Gastroesophageal sphincter (tissue), 4 donors: Measurements from ENCODE around the gene GPR139. TPM values are rescaled to one million over a fixed set of nuclear protein-coding genes. Genes with fewer than 3 reads are reported as not detected.

Source experiments
- ATAC-seq: fragments of 150-250 bp; one replicate; pipeline ENCODE4 v1.9.1; 2016; ENCODE audit warnings: mild to moderate bottlenecking, moderate library complexity
- H3K27ac ChIP-seq, 4 donors: fragments of 200-600 bp; sonication (generic) in 3 of 4; 1 replicate in 3 of 4; 2 replicates in 1 of 4; pipeline ENCODE4 v1.5.1; 2016 to 2019
- H3K27me3 ChIP-seq: fragments of 200-600 bp; sonication (generic); one replicate; pipeline ENCODE4 v1.5.1; 2019
- H3K36me3 ChIP-seq, 2 donors: fragments of 200-600 bp; sonication (generic); one replicate each; pipeline ENCODE4 v1.5.1; 2019; ENCODE audit warnings: control low read depth in 1 of 2
- H3K4me1 ChIP-seq, 3 donors: fragments of 200-600 bp; sonication (generic); 1 replicate in 2 of 3; 2 replicates in 1 of 3; pipeline ENCODE4 v1.5.1; 2016 to 2019; ENCODE audit warnings: control low read depth in 2 of 3
- H3K4me3 ChIP-seq, 2 donors: fragments of 200-600 bp; sonication (generic); one replicate each; pipeline ENCODE4 v1.5.1; 2019; ENCODE audit warnings: mild to moderate bottlenecking in 1 of 2, moderate library complexity in 1 of 2
- H3K9me3 ChIP-seq, 3 donors: fragments of 200-600 bp; sonication (generic); one replicate each; pipeline ENCODE4 v1.5.1; 2017 to 2019; ENCODE audit warnings: control low read depth in 2 of 3
- CTCF ChIP-seq, 4 experiments: fragments of 200-600 bp in 2 of 4; fragments of 450-650 bp in 2 of 4; sonication (generic) in 1 of 4; IDR thresholded peaks; one replicate each; pipeline ENCODE4 v1.5.1; 2017 to 2019; ENCODE audit warnings: antibody characterized with exemption in 4 of 4, mild to moderate bottlenecking in 2 of 4, moderate library complexity in 2 of 4
- EP300 ChIP-seq: sonication (generic); formaldehyde crosslinking; IDR thresholded peaks from one replicate; pipeline ENCODE4 v1.6.1; 2017; ENCODE audit warnings: antibody characterized with exemption, mild to moderate bottlenecking
- POLR2A ChIP-seq, 2 donors: fragments of 450-650 bp; IDR thresholded peaks; one replicate each; pipeline ENCODE4 v1.6.1; 2017; ENCODE audit warnings: antibody characterized with exemption in 2 of 2, mild to moderate bottlenecking in 2 of 2, moderate library complexity in 1 of 2
- POLR2AphosphoS5 ChIP-seq: sonication (generic); formaldehyde crosslinking; IDR thresholded peaks from one replicate; pipeline ENCODE4 v1.6.1; 2017; ENCODE audit warnings: antibody characterized with exemption
- WGBS, 2 donors: methylation state at CpG; one replicate each; pipeline ENCODE4 v1.1.5; 2018; ENCODE audit warnings: low coverage in 1 of 2; 5-methylcytosine and 5-hydroxymethylcytosine counted together
- total RNA-seq, 4 donors: library from RNA; depleted of rRNA; stranded (reverse); fragments of >200 nt; gene quantifications; one replicate each; pipeline ENCODE4 v1.1.0, GENCODE V29; 2016

Gene GPR139
- total RNA-seq, 4 donors from 2014 or later = 0.23 TPM; not detected in 3

GRCh38 chr16:20064520-20064919 is 9.2 kb downstream of the GPR139 start:
- Histone ChIP-seq H3K4me3 (no peak overlapping the region), H3K4me1 (no peaks in the 10 kb centered on the region), H3K27me3 (peaks cover 31% of the 10 kb centered on the region), H3K27ac (no peak overlapping the region), H3K36me3 (no peaks in the 10 kb centered on the region), H3K9me3 (peaks cover 0 to 15% (median 0%) of the 10 kb centered on the region in 3 donors)
- TF ChIP-seq POLR2A (IDR thresholded peaks at IDR 0.05) (no peak), POLR2AphosphoS5 (no peak), CTCF (IDR thresholded peaks at IDR 0.05) (no peak), EP300 (no peak)
- ATAC-seq = no peak
- 85 to 94% methylated on average over 2 to 4 of the region's 4 CpGs for WGBS, 2 donors

- Histone ChIP-seq H3K27me3 (peaks cover 32% of the 10 kb centered on the region), H3K4me1 (no peaks in the 10 kb centered on the region), H3K9me3 (no peaks in the 10 kb centered on the region), H3K4me3 (no peak overlapping the region), H3K27ac (no peak overlapping the region), H3K36me3 (no peaks in the 10 kb centered on the region)
- no peak for TF ChIP-seq CTCF (IDR thresholded peaks at IDR 0.05)
- TF ChIP-seq EP300 = no peak
- no peak for TF ChIP-seq POLR2AphosphoS5
- no peak for TF ChIP-seq POLR2A (IDR thresholded peaks at IDR 0.05)
- 81 to 85% methylated on average over 2 of the region's 3 CpGs for WGBS, 2 donors
- no peak for ATAC-seq
Measured at GRCh38 chr16:20061132-20061531, 12.6 kb downstream of the GPR139 start.

- TF ChIP-seq POLR2A (IDR thresholded peaks at IDR 0.05) (no peak), POLR2AphosphoS5 (no peak), CTCF (IDR thresholded peaks at IDR 0.05) (no peak), EP300 (no peak)
Measured at GRCh38 chr16:20056436-20056835, 17.3 kb downstream of the GPR139 start.

GRCh38 chr16:20053336-20053735 is 20.4 kb downstream of the GPR139 start:
- ATAC-seq = no peak
- Histone ChIP-seq H3K36me3 (no peaks in the 10 kb centered on the region), H3K9me3 (no peaks in the 10 kb centered on the region), H3K4me3 (no peak overlapping the region), H3K27me3 (peaks cover 24% of the 10 kb centered on the region), H3K27ac (no peak overlapping the region), H3K4me1 (no peaks in the 10 kb centered on the region)
- no peak for TF ChIP-seq POLR2A (IDR thresholded peaks at IDR 0.05)
- 35 to 36% methylated on average over 4 to 5 of the region's 5 CpGs for WGBS, 2 donors

More at GRCh38 chr16:20056436-20056835, 17.3 kb downstream of the GPR139 start:
- WGBS, 2 donors = 80 to 92% methylated on average over 1 to 3 of the region's 3 CpGs
- Histone ChIP-seq H3K27ac (no peak overlapping the region), H3K36me3 (no peaks in the 10 kb centered on the region), H3K4me1 (no peaks in the 10 kb centered on the region), H3K9me3 (no peaks in the 10 kb centered on the region), H3K4me3 (no peak overlapping the region), H3K27me3 (peaks cover 17% of the 10 kb centered on the region)
- no peak for ATAC-seq

GRCh38 chr16:20051611-20052010 is 22.1 kb downstream of the GPR139 start:
- TF ChIP-seq POLR2A (IDR thresholded peaks at IDR 0.05) = no peak
- no peak for TF ChIP-seq POLR2AphosphoS5
- no peak for TF ChIP-seq EP300
- TF ChIP-seq CTCF (IDR thresholded peaks at IDR 0.05) = no peak
- Histone ChIP-seq H3K36me3 (no peaks in the 10 kb centered on the region), H3K27ac (no peak overlapping the region), H3K9me3 (no peaks in the 10 kb centered on the region), H3K4me3 (no peak overlapping the region), H3K4me1 (no peaks in the 10 kb centered on the region), H3K27me3 (peaks cover 24% of the 10 kb centered on the region)
- 90% methylated on average over 6 of the region's 9 CpGs; no CpG with 5 or more reads in 1 of the 2 donors for WGBS, 2 donors
- no peak for ATAC-seq
